Mesothelial cell of epicardium (in vitro differentiated cells): Measurements from ENCODE around the gene LGI2. TPM values are rescaled to one million over a fixed set of nuclear protein-coding genes. Genes with fewer than 3 reads are reported as not detected.

Source experiments
- DNase-seq, 2 experiments: peaks; one replicate each; pipeline ENCODE4 v3.0.0; 2021; ENCODE audit warnings: low spot score in 2 of 2; ENCODE audit not compliant: unreplicated experiment in 2 of 2
- H3K27ac Mint-ChIP-seq: 2 replicates; pipeline ENCODE4 v1.8.0; 2021; ENCODE audit warnings: mixed read lengths
- H3K27me3 Mint-ChIP-seq: 2 replicates; pipeline ENCODE4 v1.8.0; 2021; ENCODE audit warnings: low read depth, mixed read lengths
- H3K36me3 Mint-ChIP-seq: 2 replicates; pipeline ENCODE4 v1.8.0; 2021; ENCODE audit warnings: mixed read lengths
- H3K4me1 Mint-ChIP-seq: 2 replicates; pipeline ENCODE4 v1.8.0; 2021; ENCODE audit warnings: mixed read lengths
- H3K4me3 Mint-ChIP-seq: 2 replicates; pipeline ENCODE4 v1.8.0; 2021; ENCODE audit warnings: mild to moderate bottlenecking, moderate library complexity, mixed read lengths
- H3K9me3 Mint-ChIP-seq: 2 replicates; pipeline ENCODE4 v1.8.0; 2021; ENCODE audit warnings: mixed read lengths
- CTCF ChIP-seq: fragments of 200-600 bp; sonication (generic); IDR thresholded peaks from one replicate; pipeline ENCODE4 v1.5.0; 2021; ENCODE audit warnings: antibody characterized with exemption; ENCODE audit not compliant: unreplicated experiment
- total RNA-seq: library from RNA; stranded (reverse); gene quantifications from 3 replicates; pipeline ENCODE4 v1.2.1, GENCODE V29; 2021

The LGI2 gene
- total RNA-seq, 1 donor from 2014 or later, result 4.5 TPM

- Mint-ChIP-seq H3K4me3 (no peak overlapping the region), H3K4me1 (peaks cover 14% of the 10 kb centered on the region), H3K9me3 (no peaks in the 10 kb centered on the region), H3K27me3 (no peaks in the 10 kb centered on the region), H3K36me3 (no peaks in the 10 kb centered on the region), H3K27ac (no peak overlapping the region)
- no peak for TF ChIP-seq CTCF
- no peak for DNase-seq
Observed at GRCh38 chr4:25001509-25001908, 29.2 kb downstream of the LGI2 start.

DNA sequence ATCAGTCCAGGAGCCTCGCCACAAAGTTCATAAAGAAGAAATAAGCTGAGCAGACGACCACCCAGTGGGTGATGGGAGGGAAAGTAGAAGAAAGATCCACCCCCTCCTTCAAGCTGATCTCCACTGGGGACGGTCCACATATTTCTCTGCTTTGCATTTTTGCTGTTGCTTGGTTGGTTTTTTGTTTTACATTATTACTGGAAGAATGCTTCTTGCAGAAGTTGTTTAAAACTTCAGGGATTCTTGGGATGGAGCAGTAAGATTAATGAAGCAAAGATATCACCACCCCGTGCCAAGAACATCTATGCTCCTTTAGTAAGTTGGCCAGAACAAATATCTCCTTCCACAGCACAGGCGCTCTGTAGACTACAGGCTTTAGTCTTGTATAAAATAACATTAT is 30.1 kb downstream of the LGI2 start:
- no peaks in the 10 kb centered on the region for H3K27me3 Mint-ChIP-seq
- H3K36me3 Mint-ChIP-seq, result no peaks in the 10 kb centered on the region
- no peak for DNase-seq
- H3K4me3 Mint-ChIP-seq, result no peak overlapping the region
- TF ChIP-seq CTCF, result no peak
- no peaks in the 10 kb centered on the region for H3K9me3 Mint-ChIP-seq
- H3K4me1 Mint-ChIP-seq, result peaks cover 14% of the 10 kb centered on the region
- no peak overlapping the region for H3K27ac Mint-ChIP-seq

DNA sequence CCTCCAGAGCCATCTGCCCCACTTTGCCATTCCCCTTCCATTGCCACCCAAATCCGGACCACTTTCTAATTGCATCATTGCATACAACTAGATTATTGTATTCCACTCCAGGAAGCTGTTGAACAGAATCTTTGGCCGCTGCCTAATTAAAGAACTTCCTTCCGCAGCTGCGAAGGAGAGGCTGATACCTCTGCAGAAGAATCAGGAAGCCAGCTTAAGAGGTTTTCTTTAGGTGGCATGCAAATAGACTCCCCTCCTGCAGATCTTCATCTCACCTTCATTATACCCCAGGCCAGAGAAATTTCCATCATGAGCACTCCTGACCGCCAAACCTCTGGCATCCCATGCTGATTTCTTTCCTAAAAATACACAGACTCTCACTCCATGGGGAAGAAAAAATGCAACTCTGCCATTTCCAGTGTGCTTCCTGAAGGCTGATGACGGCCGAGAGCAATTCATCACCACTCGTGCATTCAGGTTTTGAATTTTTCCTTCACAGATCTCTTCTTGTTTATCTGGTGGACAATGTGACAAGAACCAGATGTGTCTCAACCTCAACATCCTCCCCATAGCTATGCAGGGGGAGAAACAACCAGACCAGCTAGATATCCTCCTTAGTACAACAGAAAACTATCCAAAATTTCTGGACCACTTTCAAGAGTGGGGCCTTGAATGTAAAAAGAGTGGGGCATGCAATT is 31.2 kb downstream of the LGI2 start:
- DNase-seq, result no peak
- H3K27ac Mint-ChIP-seq, result no peak overlapping the region
- H3K27me3 Mint-ChIP-seq, result no peaks in the 10 kb centered on the region
- H3K4me1 Mint-ChIP-seq, result peaks cover 14% of the 10 kb centered on the region
- H3K9me3 Mint-ChIP-seq, result no peaks in the 10 kb centered on the region
- no peak for TF ChIP-seq CTCF
- H3K4me3 Mint-ChIP-seq, result no peak overlapping the region
- H3K36me3 Mint-ChIP-seq, result no peaks in the 10 kb centered on the region

- Mint-ChIP-seq H3K36me3 (no peaks in the 10 kb centered on the region), H3K4me1 (peaks cover 11% of the 10 kb centered on the region), H3K9me3 (peaks cover 4% of the 10 kb centered on the region), H3K4me3 (no peak overlapping the region), H3K27me3 (no peaks in the 10 kb centered on the region), H3K27ac (no peak overlapping the region)
- no peak for DNase-seq
- no peak for TF ChIP-seq CTCF
Observed at GRCh38 chr4:24995346-24995919, 35.3 kb downstream of the LGI2 start.

GRCh38 chr4:24993551-24994080 is 37.1 kb downstream of the LGI2 start:
- no peaks in the 10 kb centered on the region for H3K27me3 Mint-ChIP-seq
- H3K27ac Mint-ChIP-seq, result no peak overlapping the region
- H3K4me1 Mint-ChIP-seq, result no peaks in the 10 kb centered on the region
- no peak overlapping the region for H3K4me3 Mint-ChIP-seq
- no peaks in the 10 kb centered on the region for H3K36me3 Mint-ChIP-seq
- peaks cover 7% of the 10 kb centered on the region for H3K9me3 Mint-ChIP-seq
- DNase-seq, result no peak
- TF ChIP-seq CTCF, result no peak
